ENCODE measurements around the gene WDR38. TPM values are rescaled to one million over a fixed set of nuclear protein-coding genes. Genes with fewer than 3 reads are reported as not detected.

Gene WDR38
- total and polyA plus RNA-seq, 4 donors: not detected

GRCh38 chr9:124805186-124805585 lies 48.1 kb upstream of the WDR38 start:
- Histone ChIP-seq H3K4me3 (ENCODE audit: low read depth in 1 of 3, low read length in 3 of 3) (no peak overlapping the region), H3K27me3 (ENCODE audit: control insufficient read depth in 4 of 4, insufficient read depth in 4 of 4, low read length in 3 of 4) (no peaks in the 10 kb centered on the region), H3K9ac (ENCODE audit: low read depth in 1 of 2, low read length in 2 of 2) (no peak overlapping the region), H3K4me1 (ENCODE audit: control insufficient read depth in 4 of 4, insufficient read depth in 4 of 4, low read length in 3 of 4) (no peaks in the 10 kb centered on the region), H3K36me3 (ENCODE audit: control insufficient read depth in 4 of 4, insufficient read depth in 3 of 4, low read depth in 1 of 4, low read length in 3 of 4) (no peaks in the 10 kb centered on the region), H3K9me3 (ENCODE audit: control insufficient read depth in 4 of 4, low read length in 3 of 4) (no peaks in the 10 kb centered on the region), H3K27ac (ENCODE audit: low read depth in 1 of 2, low read length in 2 of 2) (no peak overlapping the region)
- TF ChIP-seq CTCF (IDR thresholded peaks at IDR 0.05; ENCODE audit: low read depth, low read length, missing input control) (no peak), FOXA1 (IDR thresholded peaks at IDR 0.05) (no peak), ATF3 (IDR thresholded peaks at IDR 0.05) (no peak), ZBTB33 (IDR thresholded peaks at IDR 0.05) (no peak), FOXA2 (IDR thresholded peaks at IDR 0.05) (no peak), MAX (IDR thresholded peaks at IDR 0.05) (no peak), RXRA (IDR thresholded peaks at IDR 0.05) (no peak), GABPA (IDR thresholded peaks at IDR 0.05 in 1 of 2, conservative IDR thresholded peaks at IDR 0.05 in 1 of 2) (no peak), HNF4A (conservative IDR thresholded peaks at IDR 0.05) (no peak), JUND (IDR thresholded peaks at IDR 0.05) (no peak), HNF4G (IDR thresholded peaks at IDR 0.05) (no peak), TAF1 (conservative IDR thresholded peaks at IDR 0.05) (no peak)
- WGBS: 79% methylated on average over 4 of the region's 4 CpGs
- DNase-seq (ENCODE audit: low spot score): no peak

GRCh38 chr9:124808246-124808956 lies 44.9 kb upstream of the WDR38 start:
- Histone ChIP-seq H3K9me3 (ENCODE audit: control insufficient read depth in 4 of 4, low read length in 3 of 4) (no peaks in the 10 kb centered on the region), H3K9ac (ENCODE audit: low read depth in 1 of 2, low read length in 2 of 2) (no peak overlapping the region), H3K27ac (ENCODE audit: low read depth in 1 of 2, low read length in 2 of 2) (no peak overlapping the region), H3K36me3 (ENCODE audit: control insufficient read depth in 4 of 4, insufficient read depth in 3 of 4, low read depth in 1 of 4, low read length in 3 of 4) (no peaks in the 10 kb centered on the region), H3K4me1 (ENCODE audit: control insufficient read depth in 4 of 4, insufficient read depth in 4 of 4, low read length in 3 of 4) (no peaks in the 10 kb centered on the region), H3K4me3 (ENCODE audit: low read depth in 1 of 3, low read length in 3 of 3) (no peak overlapping the region), H3K27me3 (ENCODE audit: control insufficient read depth in 4 of 4, insufficient read depth in 4 of 4, low read length in 3 of 4) (no peaks in the 10 kb centered on the region)
- DNase-seq (ENCODE audit: low spot score): no peak
- TF ChIP-seq TAF1 (conservative IDR thresholded peaks at IDR 0.05) (no peak), HNF4A (conservative IDR thresholded peaks at IDR 0.05) (no peak), FOXA2 (IDR thresholded peaks at IDR 0.05) (no peak), EGR1 (IDR thresholded peaks at IDR 0.05; ENCODE audit: low read depth in 2 of 2) (no peak), ZBTB33 (IDR thresholded peaks at IDR 0.05) (no peak), NR2F2 (IDR thresholded peaks at IDR 0.05) (no peak), RAD21 (IDR thresholded peaks at IDR 0.05) (no peak), ATF3 (IDR thresholded peaks at IDR 0.05) (no peak), FOXA1 (IDR thresholded peaks at IDR 0.05) (no peak), CTCF (IDR thresholded peaks at IDR 0.05; ENCODE audit: low read depth, low read length, missing input control) (no peak), YY1 (IDR thresholded peaks at IDR 0.05) (no peak), SP1 (IDR thresholded peaks at IDR 0.05) (no peak), HNF4G (IDR thresholded peaks at IDR 0.05) (no peak), GABPA (IDR thresholded peaks at IDR 0.05 in 1 of 2, conservative IDR thresholded peaks at IDR 0.05 in 1 of 2) (no peak), RXRA (IDR thresholded peaks at IDR 0.05) (no peak), JUND (IDR thresholded peaks at IDR 0.05) (no peak), REST (IDR thresholded peaks at IDR 0.05) (no peak)
- WGBS: 92% methylated on average over 12 of the region's 12 CpGs

All from liver (tissue), 9 donors.